GM21367 (cell line): ENCODE results near the gene KCNJ9.
A peak's percentile ranks its signal among the peaks of the same experiment; 100 is the strongest.

Experiments used
- ATAC-seq: cut with Tn5 transposase; IDR thresholded peaks from one replicate; pipeline ENCODE4 v1.9.1; 2021; ENCODE audit not compliant: unreplicated experiment

The KCNJ9 gene

DNA sequence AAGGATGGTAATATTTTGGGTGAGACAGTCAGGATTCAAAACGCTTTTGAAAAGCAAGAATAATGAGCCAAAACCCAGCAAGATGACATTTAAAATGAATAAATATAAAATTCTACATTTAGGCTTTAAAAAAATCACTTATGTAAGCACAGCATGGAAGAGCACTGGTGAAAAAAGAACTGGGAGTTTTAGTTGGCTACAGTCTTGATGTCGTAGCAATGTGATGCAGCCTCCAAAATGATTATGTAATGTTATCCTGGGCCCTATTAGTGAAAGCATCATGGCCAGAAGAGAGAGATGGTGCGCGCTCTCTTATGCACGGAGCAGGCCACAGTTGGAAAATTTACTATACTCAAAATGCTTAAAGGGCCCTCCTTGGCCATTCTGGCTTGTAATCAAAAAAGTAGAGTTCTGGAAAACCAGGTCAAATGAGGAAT lies 5.1 kb downstream of the KCNJ9 start:
- no peak for ATAC-seq

DNA sequence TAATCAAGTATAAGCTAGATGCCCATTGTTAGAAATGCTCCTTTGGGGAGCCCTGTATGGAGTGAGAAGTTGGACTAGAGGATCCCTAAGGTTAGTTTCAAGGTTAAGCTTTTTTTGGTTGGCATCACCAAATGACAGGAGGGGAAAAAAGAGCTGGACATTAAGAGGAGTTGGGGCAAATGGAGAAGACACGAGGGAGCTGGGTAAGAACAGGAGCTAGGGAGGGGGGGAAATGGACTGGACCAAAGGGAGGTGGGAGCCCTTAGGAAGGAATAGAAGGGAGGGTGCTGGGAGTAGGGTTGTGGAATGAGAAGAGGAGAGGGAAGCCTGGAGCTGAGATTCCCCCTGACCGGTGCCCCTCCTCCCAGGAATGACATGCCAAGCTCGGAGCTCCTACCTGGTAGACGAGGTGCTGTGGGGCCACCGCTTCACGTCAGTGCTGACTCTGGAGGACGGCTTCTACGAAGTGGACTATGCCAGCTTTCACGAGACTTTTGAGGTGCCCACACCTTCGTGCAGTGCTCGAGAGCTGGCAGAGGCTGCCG lies 5.9 kb downstream of the KCNJ9 start:
- no peak for ATAC-seq

DNA sequence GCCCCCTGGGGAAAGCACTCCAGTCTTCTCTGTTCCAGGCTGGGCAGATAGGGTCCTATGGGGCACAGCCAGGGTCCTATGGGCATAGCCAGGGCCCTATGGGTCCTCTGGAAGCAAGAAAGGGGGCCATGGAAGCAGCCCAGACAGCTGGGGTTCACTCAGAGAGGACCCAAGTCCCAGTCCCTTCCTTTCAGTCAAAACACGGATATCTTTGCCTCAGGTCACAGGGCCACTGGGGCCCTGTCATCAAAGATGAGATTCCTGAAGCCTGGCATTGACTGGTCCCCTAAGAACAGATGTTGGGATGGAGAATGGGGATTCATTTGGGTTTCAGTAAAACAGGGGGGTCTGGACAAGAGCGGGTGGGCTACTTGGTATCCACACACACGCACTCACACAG lies 8.5 kb downstream of the KCNJ9 start:
- no peak for ATAC-seq

DNA sequence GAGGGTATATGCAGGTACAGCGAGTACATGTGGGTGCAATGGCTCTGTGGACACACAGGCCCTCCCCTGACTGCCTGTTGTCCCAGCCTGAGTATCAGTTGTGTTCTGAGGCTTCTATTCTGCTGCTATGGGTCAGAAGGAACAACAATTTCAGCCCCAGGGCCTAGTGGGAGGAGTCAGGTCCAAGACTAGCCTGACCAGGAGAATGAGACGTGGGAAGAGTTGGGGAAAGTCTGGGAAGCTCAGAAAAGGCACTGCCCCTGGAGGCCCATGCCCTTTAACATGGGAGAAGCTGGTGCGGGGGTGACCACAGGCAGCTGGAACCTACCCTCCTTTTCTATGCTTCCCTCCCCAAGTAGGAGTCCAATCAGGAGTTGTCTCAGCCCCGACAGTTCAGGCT lies 9.4 kb downstream of the KCNJ9 start:
- ATAC-seq, result no peak

DNA sequence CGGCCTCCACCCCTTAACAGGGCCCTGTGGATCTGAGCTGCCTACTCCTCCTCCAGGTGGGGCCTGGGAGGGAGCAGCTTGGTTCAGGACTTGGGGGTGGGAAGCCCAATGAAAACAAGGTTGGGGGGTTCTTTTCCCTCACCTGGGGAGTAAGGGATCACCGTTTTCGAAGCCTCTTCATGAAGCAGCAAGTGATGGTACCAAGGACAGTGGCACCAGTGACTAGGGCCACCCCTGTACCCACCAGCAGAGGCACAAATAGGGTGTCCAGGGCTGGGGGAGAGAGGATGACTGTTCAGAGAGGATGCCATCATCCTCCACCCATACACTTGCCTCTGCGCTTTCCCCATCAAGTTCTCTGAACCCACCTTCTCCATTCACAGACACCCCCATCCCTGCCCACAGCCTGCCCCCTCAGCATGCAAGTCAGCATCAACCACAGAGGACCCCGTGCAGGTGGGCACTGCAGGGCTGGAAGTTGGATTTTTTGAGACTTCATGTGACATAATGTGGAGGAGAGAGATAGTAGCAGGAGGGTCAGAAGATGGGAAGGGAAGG lies 10.4 kb downstream of the KCNJ9 start:
- ATAC-seq, result no peak

DNA sequence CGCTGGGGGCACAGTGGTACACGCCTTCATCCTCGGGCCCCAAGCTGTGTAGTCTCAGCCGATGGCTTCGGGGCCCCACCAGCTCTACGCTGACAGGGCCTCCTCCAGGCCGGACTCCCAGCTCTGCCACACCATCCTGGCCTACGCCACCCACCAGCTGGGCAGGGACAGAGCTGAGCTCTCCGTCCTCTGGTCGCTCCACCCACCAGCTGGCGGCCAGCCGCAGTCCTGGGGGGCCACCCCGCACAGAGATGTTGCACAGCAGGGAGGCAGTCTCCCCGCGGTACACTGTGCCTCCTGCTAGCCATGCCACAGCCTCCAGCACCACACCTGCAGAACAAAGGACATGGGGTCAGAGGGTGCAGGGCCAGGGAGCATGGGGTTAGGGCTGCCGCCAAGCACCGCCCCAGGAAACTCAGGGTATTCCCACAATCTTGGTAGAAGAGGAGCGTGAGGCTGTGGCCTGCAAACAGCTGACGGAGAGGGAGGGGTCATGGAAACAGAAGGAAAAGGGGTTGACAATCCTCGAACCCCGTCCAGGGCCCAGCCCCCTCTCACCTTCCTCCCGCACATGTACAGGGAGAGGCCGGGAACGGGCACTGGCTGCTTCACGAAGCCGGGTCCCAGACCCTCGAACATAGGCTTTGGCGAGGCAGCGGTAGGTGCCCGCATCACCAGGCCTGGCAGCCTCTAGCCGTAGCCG lies 11.2 kb downstream of the KCNJ9 start:
- ATAC-seq, result no peak

DNA sequence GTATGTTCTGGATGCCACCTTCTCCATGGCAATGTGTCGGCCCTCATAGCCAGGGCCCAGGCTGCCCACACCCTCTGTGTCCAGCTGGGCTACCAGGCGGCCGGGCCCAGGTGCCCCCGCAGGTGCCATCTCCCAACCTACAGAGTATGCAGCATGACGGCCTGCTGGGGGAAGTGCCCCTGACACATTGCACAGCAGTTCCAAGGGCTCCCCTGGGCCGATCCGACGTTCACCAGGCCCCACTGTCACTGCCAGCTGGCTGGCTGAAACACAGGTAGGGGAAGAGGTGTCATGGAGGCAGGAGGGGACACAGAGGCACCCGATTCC lies 11.7 kb downstream of the KCNJ9 start:
- no peak for ATAC-seq

DNA sequence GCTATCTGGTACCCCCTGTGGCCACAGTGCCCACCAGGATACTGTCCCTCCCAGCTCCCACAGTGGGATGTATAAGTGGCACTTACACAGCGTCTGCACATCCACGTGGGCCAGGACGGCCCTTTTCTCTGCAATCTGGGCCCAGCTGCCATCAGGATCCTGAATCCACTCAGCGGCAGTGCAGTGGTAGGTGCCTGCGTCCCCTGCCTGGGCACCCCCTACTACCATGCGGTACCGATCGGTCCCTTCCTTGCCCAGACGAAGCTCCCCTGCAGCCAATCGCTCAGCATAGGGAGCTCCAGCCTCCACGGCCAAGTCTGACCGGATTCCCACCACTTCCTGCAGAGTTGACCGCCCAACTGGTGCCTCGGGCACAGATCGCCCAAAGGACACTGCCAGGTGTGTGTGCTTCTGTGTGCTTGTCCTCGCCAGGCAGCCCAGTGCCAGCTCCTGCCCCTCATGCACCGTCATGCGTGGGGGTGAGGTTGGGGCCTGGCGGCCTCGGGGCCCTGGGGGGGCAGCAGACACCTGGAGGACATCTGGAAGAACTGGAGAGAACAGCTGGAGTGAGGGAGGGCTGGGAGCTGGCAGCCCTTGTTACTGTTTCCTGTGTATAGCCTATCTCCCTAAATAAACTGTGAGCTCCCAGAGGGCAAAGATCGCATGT lies 12.4 kb downstream of the KCNJ9 start:
- ATAC-seq, result no peak

DNA sequence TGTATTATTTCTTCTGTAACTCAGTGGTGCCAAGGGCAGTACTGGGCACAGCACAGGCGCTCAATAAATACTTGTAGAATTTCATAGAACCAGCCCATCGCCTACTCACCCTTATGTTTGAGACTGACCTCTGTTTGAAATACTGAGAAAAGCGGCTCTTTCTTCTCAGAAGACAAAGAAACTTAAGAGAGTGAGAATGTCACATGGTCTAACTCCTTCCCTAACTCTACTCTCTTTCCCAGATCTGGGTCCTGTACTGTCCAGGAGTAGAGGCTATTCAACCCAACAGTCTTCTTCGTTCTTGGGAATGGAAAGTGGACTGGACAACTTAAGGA lies 12.9 kb downstream of the KCNJ9 start:
- no peak for ATAC-seq

DNA sequence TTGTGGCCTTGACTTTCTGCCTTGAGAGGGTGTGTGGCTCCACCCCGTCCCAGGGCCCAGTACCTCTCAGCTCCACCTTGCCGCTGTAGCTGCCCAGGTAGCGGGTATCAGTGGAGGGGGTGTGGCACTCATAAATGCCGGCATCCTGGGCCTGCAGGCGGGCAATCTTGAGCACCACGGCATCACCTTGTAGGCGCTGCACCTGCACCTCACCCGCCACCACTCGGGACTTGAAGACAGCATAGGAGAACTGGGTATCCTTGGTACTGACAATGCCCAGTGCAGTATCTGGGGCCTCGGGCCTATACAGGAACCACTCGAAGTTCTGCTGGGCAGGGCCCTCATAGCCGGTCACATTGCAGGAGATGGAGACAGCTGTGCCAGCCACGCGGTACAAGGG lies 13.5 kb downstream of the KCNJ9 start:
- no peak for ATAC-seq

DNA sequence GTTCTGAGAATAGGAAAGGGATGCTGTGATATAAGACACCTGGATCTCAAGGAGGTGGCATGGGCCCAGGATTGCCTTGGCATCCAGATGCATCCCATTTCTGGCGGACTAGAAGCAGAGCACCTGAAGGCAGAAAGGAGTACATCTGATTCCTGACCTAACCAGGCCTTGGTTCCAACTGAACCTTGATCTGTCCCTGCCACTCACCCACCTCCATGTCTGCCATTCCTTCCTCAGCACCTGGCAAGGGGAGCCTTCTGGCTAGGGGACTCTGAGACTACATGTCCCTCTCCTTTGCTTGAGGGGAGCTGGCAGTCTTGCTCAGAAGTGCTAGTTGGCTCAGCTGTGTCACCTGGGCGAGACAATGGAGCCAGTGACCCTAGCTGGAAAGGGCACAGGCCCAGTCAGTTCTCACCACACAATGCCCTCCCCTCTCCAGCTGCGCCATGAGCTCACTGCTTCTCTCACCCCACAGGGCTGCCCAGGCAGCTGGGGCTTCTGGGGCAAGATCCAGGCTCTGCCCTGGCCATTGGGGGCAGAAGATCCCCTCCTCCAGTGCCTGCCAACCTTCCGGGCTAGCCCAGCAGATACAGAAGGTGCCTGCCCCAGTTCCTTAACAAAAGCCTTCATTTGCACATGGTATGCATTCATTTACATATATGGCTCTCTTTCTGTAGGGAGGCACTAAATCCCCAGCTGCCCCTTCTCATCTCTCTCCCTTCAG lies 14.2 kb downstream of the KCNJ9 start:
- ATAC-seq, result no peak

DNA sequence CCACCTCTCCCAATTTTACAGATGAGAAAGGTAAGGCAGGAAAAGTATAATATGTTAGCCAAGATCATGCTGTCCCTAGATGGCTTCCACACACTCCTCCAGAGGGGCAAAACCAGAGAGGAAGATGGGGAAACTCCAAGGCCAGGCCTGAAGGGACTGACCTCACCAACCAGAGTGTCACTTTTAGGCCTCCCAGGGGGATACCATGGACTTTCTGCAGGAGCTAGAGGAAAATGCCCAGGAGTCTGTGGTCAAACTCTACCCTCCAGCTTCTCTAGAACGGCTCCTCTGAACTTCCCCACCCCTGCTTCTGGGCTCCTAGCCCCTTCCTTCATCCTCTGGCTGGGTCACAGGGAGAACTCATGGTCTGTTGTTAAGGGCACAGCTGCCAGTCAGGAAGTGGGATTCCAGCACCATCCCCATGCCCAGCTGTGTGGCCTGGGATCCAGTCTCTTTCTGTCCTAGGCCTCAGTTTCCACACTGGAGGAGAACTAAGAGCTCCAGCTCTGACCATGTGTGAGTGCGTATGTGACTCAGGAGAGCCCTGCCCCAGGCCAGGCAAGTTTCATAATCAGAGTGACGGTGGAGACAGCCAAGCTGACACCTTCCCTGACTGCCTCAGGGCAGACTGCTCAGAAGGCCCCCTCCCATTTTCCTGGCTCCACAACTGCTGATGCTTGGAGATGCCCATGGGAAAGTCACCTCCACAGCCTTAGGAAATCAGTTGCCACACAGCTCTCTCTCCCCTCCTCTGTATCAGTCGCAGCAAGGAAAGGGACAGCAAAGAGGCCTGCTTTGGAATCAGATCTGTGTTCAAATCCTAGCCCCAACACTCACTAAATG lies 15.2 kb downstream of the KCNJ9 start:
- no peak for ATAC-seq

DNA sequence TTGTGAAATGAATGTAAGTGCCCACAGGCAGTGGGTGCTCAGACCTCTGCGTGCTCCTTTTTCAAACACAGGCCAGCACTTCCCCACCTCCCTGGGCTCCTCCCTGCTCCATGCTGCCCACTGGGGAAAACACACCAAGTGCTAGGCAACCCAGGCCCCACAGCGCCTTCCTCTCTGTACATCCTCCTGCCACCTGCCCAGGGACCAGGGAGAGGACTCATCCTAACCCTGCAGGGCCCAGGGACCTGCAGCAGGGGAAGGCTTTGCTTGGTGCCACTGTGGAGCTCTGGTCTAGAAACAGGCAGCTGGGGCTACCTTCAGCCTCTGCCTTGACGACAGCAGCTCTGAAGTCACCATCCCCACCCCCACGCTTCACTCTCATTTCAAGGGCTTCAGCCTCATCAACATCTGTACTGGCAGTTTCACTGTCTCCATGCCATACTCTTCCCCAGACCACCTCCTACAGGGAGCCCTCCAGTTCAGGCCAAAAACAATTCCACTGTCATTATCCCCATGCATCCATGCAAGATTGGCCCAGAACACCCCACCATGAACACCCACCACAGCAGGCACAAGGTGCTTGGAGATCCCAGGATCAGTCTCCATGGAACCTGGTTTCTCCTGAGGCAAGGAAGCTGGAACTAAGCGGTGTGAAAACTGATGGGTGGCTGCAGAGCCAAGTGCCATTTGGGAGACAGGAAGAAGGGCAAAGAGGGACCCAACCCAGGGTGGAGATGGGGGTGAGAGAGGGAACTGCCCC lies 16.0 kb downstream of the KCNJ9 start:
- ATAC-seq, result no peak

DNA sequence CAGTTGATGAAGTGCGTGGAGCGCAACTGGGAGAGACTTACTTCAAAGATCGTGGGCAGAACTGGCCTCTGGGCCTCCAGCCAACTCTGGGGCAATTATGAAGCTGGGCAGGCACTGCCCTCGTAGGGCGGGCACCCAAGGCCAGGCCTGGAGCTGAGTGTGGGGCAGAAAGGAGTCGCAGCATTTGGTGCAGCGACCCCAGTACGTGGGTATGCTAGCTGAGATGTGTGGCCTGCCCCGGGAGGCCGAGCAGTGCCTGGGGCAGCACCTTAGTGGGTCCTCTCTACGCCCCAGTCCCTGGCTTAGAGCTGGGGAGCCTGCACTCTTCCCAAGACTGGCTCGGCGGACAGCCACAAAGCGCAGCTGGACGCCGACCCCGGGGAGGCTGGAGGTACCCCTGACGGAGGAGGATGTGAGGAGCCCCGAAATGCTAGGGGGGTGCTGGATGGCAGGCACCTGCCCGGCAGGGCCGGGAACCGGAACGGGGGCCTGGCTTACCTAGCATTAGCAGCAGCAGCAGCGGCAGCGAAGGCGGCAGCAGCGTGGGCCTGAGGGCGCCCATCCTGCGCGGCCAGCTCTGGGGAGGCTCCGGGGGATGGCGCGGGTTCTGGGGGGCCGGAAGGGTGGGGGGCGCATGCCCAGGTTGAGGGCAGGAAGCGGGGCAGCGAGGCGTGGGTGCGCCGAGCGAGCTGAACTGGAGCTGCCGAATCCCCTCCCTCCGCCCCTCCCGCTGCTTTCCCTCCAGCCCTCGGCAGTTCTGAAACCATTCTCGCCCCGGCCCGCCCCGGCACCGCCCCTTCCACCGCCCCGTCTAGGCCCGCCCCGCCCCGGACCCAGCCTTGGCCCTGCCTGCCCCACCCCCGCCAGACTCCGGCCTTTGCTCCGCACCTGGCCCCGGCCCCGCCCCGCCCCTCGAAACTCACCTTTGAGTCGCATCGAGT lies 16.8 kb downstream of the KCNJ9 start, which contains the start of gene IGSF8:
Gene IGSF8, minus strand, starts transcription at position 709 of the 941 bp plus-strand sequence. Its CDS starts 147 bp downstream, at position 562.
- peak; percentile 42 for ATAC-seq

DNA sequence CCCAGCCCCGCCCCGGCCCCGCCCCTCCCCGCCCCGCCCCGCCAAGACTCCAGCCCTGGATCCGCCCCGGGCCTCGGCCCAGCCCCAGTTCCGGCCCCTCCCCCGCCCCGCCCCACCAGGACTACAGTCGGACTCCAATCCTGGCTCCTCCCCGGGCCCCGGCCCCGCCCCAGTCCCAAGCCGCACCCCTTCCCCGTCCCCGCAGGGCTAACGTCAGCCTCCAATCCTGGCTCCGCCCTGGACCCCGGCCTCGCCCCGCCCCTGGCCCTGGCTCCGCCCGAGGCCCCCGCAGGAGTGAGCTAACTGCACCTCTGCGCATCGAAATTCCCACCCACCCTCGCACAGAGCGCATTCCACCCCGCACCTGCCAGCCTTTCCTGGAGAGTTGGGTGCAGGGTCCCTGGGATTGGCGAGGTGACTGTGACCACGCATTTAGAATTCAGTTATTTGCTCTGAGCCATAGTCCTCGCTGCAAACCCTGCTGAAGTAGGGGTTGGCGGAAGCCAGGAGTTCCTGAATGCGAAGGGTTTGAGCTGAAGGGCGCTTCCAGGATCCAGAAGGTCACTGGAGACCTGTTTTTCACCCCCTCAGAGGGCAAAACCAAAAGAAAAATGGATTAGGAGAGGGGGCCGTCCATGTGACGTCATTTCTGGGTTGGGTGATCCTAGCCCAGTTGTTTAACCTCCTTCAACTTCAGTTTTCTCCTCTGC lies 17.7 kb downstream of the KCNJ9 start:
- ATAC-seq, result peak; percentile 69

DNA sequence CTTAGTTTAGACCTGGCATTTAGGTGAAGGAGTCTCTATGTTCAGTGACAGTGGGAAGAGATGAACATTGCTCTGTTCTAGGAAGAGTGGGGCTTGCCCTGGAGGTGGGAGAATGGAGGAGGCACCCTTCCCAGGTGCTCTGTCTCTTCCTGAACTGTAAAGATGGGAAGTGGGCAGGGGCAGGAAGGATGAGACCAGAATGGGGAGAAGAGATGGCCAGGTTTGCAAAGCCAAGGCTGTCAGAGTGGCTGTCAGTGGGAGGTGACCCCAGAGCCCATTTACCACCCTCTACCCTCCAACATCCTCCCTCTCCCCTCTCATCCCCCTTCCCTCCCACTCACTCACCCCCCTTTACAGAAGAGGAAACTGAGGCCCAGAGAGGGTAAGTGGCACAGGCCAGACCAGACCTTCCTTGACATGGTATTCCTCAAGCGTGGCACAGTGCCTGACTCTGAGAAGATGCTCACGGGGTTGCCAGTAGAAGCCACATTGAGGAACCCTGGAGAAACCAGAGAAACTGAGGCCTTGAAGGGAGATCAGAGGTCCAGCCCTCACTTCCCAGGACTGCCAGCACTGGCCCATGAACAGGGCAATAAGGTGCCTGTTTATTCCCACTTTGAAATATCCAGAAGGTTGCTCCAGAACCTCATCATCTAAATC lies 18.5 kb downstream of the KCNJ9 start:
- ATAC-seq, result no peak

DNA sequence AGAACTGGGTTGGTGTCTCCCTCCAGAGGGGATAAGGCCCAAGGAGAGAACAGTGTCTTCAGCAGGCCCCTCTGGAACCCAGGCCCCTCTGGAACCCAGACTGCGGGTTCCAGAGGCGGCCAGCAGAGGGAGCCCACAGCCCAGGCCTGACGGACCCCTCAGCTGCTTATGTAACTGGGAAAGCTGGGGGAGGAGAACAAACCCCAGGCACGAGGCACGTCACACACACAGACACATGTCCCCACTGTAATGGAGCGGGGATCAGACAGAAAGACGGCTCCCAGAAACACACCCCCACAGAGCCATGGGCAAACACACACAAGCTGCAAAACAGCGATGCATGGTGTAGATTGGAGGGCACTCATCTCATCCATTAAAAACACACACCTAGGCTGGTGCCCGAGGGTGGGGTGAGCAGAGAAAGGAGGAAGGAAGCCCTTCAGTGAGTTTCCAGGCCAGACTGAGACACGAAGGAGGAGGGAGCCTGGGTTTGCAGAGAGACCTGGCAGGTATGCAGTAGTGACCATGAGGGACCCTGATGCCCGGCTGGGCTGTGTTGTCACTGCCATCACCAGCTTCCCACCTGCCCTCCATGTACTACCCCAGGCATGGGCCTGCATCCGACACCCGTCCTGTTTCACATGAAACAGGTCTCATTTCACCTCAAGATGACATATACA lies 19.8 kb downstream of the KCNJ9 start:
- ATAC-seq, result no peak
